Brain microvascular endothelial cell (primary cell): ENCODE results near the gene KRTAP5-7.
"Not testable (repeated sequence)": the region's sequence is repeated elsewhere in the genome, so short reads cannot be mapped to it uniquely, and the experiment has no call there.

ENCODE experiments used
- DNase-seq: peaks from one replicate; pipeline ENCODE4 v3.0.0-alpha.2; 2020
- H3K27ac ChIP-seq: fragments of 250-450 bp; sonication (Bioruptor Pico); 2 replicates; pipeline ENCODE4 v1.5.1; 2020; ENCODE audit warnings: mild to moderate bottlenecking, moderate library complexity
- H3K27me3 ChIP-seq: fragments of 250-450 bp; sonication (Bioruptor Pico); replicated peaks from 2 replicates; pipeline ENCODE4 v1.5.1; 2020; ENCODE audit warnings: mild to moderate bottlenecking
- H3K36me3 ChIP-seq: fragments of 250-450 bp; sonication (Bioruptor Pico); replicated peaks from 2 replicates; pipeline ENCODE4 v1.5.1; 2020; ENCODE audit warnings: mild to moderate bottlenecking
- H3K4me3 ChIP-seq: 2 replicates; pipeline ENCODE4 v1.5.1; 2011; ENCODE audit warnings: low read depth, mild to moderate bottlenecking, control low read depth, low read length, moderate library complexity
- CTCF ChIP-seq: IDR thresholded peaks from 2 replicates; pipeline ENCODE4 v1.5.1; 2011; ENCODE audit warnings: low read depth, mild to moderate bottlenecking, moderate library complexity, low read length, control low read depth, inconsistent platforms; ENCODE audit errors: missing control alignments
- in situ Hi-C: cut with HindIII; loops from 2 replicates; pipeline ENCODE4 v1.10.0; 2017; ENCODE audit warnings: low sequenced_read_pairs, low pct_ligation_motif_present

The KRTAP5-7 gene

GRCh38 chr11:71568704-71569349, 41.8 kb downstream of the KRTAP5-7 start:
- DNase-seq = peak; percentile 10
- no peak overlapping the region for H3K4me3 ChIP-seq
- H3K27me3 ChIP-seq = no peaks in the 10 kb centered on the region
- no peak for TF ChIP-seq CTCF
- in situ Hi-C loops = no loop called here
- no peaks in the 10 kb centered on the region for H3K36me3 ChIP-seq
- no peak overlapping the region for H3K27ac ChIP-seq

GRCh38 chr11:71571101-71571850, 44.2 kb downstream of the KRTAP5-7 start:
- in situ Hi-C loops, H3K27me3 ChIP-seq, H3K27ac ChIP-seq, H3K4me3 ChIP-seq, DNase-seq, H3K36me3 ChIP-seq: not testable (repeated sequence)

- no peak for TF ChIP-seq CTCF
- in situ Hi-C loops = no loop called here
- no peak overlapping the region for H3K4me3 ChIP-seq
- H3K27ac ChIP-seq = no peak overlapping the region
- no peak for DNase-seq
- no peaks in the 10 kb centered on the region for H3K36me3 ChIP-seq
- no peaks in the 10 kb centered on the region for H3K27me3 ChIP-seq
Observed at GRCh38 chr11:71572811-71573210, 45.7 kb downstream of the KRTAP5-7 start.

GRCh38 chr11:71574418-71574817, 47.4 kb downstream of the KRTAP5-7 start:
- no peak for TF ChIP-seq CTCF
- Histone ChIP-seq H3K4me3 (no peak overlapping the region), H3K36me3 (no peaks in the 10 kb centered on the region), H3K27ac (no peak overlapping the region), H3K27me3 (no peaks in the 10 kb centered on the region)
- in situ Hi-C loops = no loop called here
- DNase-seq = no peak

GRCh38 chr11:71575723-71576424, 48.8 kb downstream of the KRTAP5-7 start:
- TF ChIP-seq CTCF = no peak
- H3K27ac ChIP-seq = no peak overlapping the region
- DNase-seq = no peak
- in situ Hi-C loops = no loop called here
- H3K4me3 ChIP-seq = no peak overlapping the region
- H3K27me3 ChIP-seq = no peaks in the 10 kb centered on the region
- H3K36me3 ChIP-seq = no peaks in the 10 kb centered on the region

- H3K27ac ChIP-seq, H3K4me3 ChIP-seq, DNase-seq, in situ Hi-C loops, H3K36me3 ChIP-seq, H3K27me3 ChIP-seq: not testable (repeated sequence)
Observed at GRCh38 chr11:71576688-71577465, 49.8 kb downstream of the KRTAP5-7 start.
